Hepatocyte (in vitro differentiated cells): Measurements from ENCODE around the gene ATP6V0B. TPM values are rescaled to one million over a fixed set of nuclear protein-coding genes. Genes with fewer than 3 reads are reported as not detected.

Source experiments
- DNase-seq: peaks from one replicate; pipeline ENCODE4 v3.0.0-alpha.2; 2016; ENCODE audit warnings: low spot score
- H2AFZ ChIP-seq: fragments of 200-600 bp; sonication (generic); 2 replicates; pipeline ENCODE4 v1.6.0; 2016; ENCODE audit warnings: antibody characterized with exemption, mild to moderate bottlenecking
- H3K27ac ChIP-seq: fragments of 200-600 bp; sonication (generic); 2 replicates; pipeline ENCODE4 v1.5.1; 2016; ENCODE audit warnings: mild to moderate bottlenecking
- H3K27me3 ChIP-seq: fragments of 200-600 bp; sonication (generic); 2 replicates; pipeline ENCODE4 v1.6.1; 2016
- H3K36me3 ChIP-seq: fragments of 200-600 bp; sonication (generic); replicated peaks from 2 replicates; pipeline ENCODE4 v1.5.1; 2016; ENCODE audit warnings: low read depth; ENCODE audit not compliant: insufficient read depth
- H3K4me1 ChIP-seq: fragments of 200-600 bp; sonication (generic); 2 replicates; pipeline ENCODE4 v1.5.1; 2016; ENCODE audit warnings: mild to moderate bottlenecking, moderate library complexity; ENCODE audit not compliant: insufficient read depth
- H3K4me2 ChIP-seq: fragments of 200-600 bp; sonication (generic); 2 replicates; pipeline ENCODE4 v1.6.0; 2016
- H3K4me3 ChIP-seq: fragments of 200-600 bp; sonication (generic); 2 replicates; pipeline ENCODE4 v1.5.1; 2016; ENCODE audit warnings: mild to moderate bottlenecking
- H3K79me2 ChIP-seq: fragments of 200-600 bp; sonication (generic); 2 replicates; pipeline ENCODE4 v1.6.0; 2017; ENCODE audit warnings: mild to moderate bottlenecking
- H3K9me2 ChIP-seq: fragments of 200-600 bp; sonication (generic); replicated peaks from 2 replicates; pipeline ENCODE4 v1.6.0; 2017; ENCODE audit warnings: mild to moderate bottlenecking; ENCODE audit not compliant: insufficient read depth
- H3K9me3 ChIP-seq: fragments of 200-600 bp; sonication (generic); 2 replicates; pipeline ENCODE4 v1.5.1; 2016; ENCODE audit warnings: low read depth, mild to moderate bottlenecking
- H4K20me1 ChIP-seq: fragments of 200-600 bp; sonication (generic); 2 replicates; pipeline ENCODE4 v1.6.0; 2016; ENCODE audit warnings: mild to moderate bottlenecking; ENCODE audit not compliant: insufficient read depth, poor library complexity, severe bottlenecking
- CTCF ChIP-seq: fragments of 200-600 bp; sonication (generic); IDR thresholded peaks from 2 replicates; pipeline ENCODE4 v1.5.1; 2016; ENCODE audit warnings: antibody characterized with exemption, mild to moderate bottlenecking; ENCODE audit not compliant: poor library complexity
- EZH2 ChIP-seq: fragments of 200-600 bp; sonication (generic); IDR thresholded peaks from 2 replicates; pipeline ENCODE4 v1.6.1; 2016; ENCODE audit warnings: antibody characterized with exemption, mild to moderate bottlenecking, borderline replicate concordance
- EZH2phosphoT487 ChIP-seq: fragments of 200-600 bp; sonication (generic); IDR thresholded peaks from one replicate; pipeline ENCODE4 v1.6.1; 2018; ENCODE audit warnings: antibody characterized with exemption, mild to moderate bottlenecking, low read depth, moderate library complexity; ENCODE audit not compliant: unreplicated experiment, severe bottlenecking
- WGBS: methylation state at CpG from one replicate; pipeline ENCODE4 v1.1.6; 2016; ENCODE audit warnings: low lambda C conversion rate; ENCODE audit errors: missing lambda C conversion rate; 5-methylcytosine and 5-hydroxymethylcytosine counted together
- polyA plus RNA-seq: library from polyadenylated mRNA; unstranded; fragments of >200 nt; fragmentation: Nextera tagmentation; extraction: Ambion mirVana; gene quantifications from 2 replicates; pipeline ENCODE4 v1.2.1, GENCODE V29; 2016
- total RNA-seq: library from RNA; depleted of rRNA; stranded (reverse); fragments of >200 nt; gene quantifications from 2 replicates; pipeline ENCODE4 v1.2.3, GENCODE V29; 2014

The ATP6V0B gene
- total and polyA plus RNA-seq, 2 experiments from 2014 or later = 195 to 366 TPM

GRCh38 chr1:43994794-43995790 lies 20.3 kb downstream of the ATP6V0B start:
- H3K36me3 ChIP-seq = no peaks in the 10 kb centered on the region
- H3K27me3 ChIP-seq = no peaks in the 10 kb centered on the region
- H3K4me2 ChIP-seq = no peak overlapping the region
- no peak overlapping the region for H3K4me3 ChIP-seq
- peak; percentile 69 for DNase-seq
- 81% methylated on average over 15 of the region's 15 CpGs for WGBS
- peaks cover 5% of the 10 kb centered on the region for H3K79me2 ChIP-seq
- no peaks in the 10 kb centered on the region for H3K9me2 ChIP-seq
- H3K4me1 ChIP-seq = peaks cover 13% of the 10 kb centered on the region
- TF ChIP-seq EZH2 (no peak), CTCF (peak; percentile 42)
- no peaks in the 10 kb centered on the region for H4K20me1 ChIP-seq
- H3K9me3 ChIP-seq = no peaks in the 10 kb centered on the region
- H3K27ac ChIP-seq = no peak overlapping the region
- no peak overlapping the region for H2AFZ ChIP-seq

DNA sequence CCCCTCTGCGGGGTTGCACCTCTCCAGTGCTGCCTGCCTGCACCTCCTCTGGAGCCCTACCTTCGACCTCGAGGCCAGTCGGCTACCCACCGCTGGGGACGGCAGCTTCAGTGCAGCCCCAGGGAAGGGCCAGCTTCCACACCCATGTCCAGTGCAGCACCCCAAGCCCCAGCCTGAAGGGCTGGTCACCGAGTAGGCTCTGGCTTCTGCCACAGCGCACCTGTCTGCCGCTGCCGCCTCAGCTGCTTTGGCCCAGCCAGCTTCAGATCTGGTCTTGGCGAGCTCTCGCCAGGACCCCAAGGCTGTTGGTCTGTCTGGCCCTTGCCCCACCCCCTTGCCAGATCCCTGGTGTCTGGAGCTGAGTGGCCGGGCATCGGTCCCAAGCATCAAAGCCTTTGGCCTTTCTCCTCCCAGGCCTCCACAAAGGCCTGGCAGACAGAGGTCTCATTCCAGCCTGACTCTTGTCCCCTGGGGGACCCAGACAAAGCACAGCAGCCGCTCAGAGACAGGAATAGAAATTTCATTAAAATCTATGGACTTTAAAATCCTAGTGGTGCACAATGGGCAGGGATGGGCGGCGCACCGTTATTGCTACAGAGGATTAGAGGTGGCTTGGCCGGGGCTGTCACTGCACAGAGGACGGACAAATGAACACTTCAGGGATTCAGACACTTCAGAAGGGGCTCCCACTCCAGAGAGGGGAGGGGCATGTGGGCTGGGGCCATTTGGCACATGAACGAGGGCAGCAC lies 21.4 kb downstream of the ATP6V0B start:
- H2AFZ ChIP-seq = no peak overlapping the region
- no peak overlapping the region for H3K27ac ChIP-seq
- H3K79me2 ChIP-seq = peaks cover 5% of the 10 kb centered on the region
- H3K27me3 ChIP-seq = no peaks in the 10 kb centered on the region
- TF ChIP-seq EZH2phosphoT487 (no peak), CTCF (no peak), EZH2 (no peak)
- no peaks in the 10 kb centered on the region for H4K20me1 ChIP-seq
- DNase-seq = no peak
- no peak overlapping the region for H3K4me2 ChIP-seq
- H3K9me2 ChIP-seq = no peaks in the 10 kb centered on the region
- H3K9me3 ChIP-seq = no peaks in the 10 kb centered on the region
- H3K4me1 ChIP-seq = peaks cover 13% of the 10 kb centered on the region
- 85% methylated on average over 21 of the region's 21 CpGs for WGBS
- H3K4me3 ChIP-seq = no peak overlapping the region
- no peaks in the 10 kb centered on the region for H3K36me3 ChIP-seq

DNA sequence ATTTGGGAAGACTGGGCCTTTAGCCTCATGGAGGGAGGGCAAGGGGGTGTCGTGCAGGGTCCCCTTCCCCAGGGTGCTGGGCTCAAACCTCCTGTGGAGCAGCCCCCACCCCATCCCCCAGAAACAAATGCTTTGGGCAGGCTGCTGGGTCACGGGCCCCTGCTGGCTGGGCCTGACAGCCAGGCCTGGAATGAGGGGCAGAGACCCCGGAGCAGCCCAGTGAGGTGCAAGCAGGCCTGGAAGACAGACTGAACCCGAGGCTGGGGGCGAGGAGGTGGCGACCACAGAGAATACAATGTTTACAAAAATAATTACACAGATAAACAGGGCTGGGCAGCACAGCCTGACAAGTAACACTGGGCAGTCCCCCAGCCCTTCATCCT lies 22.0 kb downstream of the ATP6V0B start:
- no peaks in the 10 kb centered on the region for H4K20me1 ChIP-seq
- H3K79me2 ChIP-seq = peaks cover 5% of the 10 kb centered on the region
- H3K9me2 ChIP-seq = no peaks in the 10 kb centered on the region
- H3K4me2 ChIP-seq = no peak overlapping the region
- peaks cover 13% of the 10 kb centered on the region for H3K4me1 ChIP-seq
- H3K4me3 ChIP-seq = no peak overlapping the region
- H3K27me3 ChIP-seq = no peaks in the 10 kb centered on the region
- no peaks in the 10 kb centered on the region for H3K36me3 ChIP-seq
- H3K27ac ChIP-seq = peak overlapping the region; percentile 7
- 69% methylated on average over 6 of the region's 6 CpGs for WGBS
- no peak overlapping the region for H2AFZ ChIP-seq
- no peak for DNase-seq
- no peak for TF ChIP-seq EZH2
- TF ChIP-seq CTCF = no peak
- TF ChIP-seq EZH2phosphoT487 = no peak
- no peaks in the 10 kb centered on the region for H3K9me3 ChIP-seq
